ENCODE data around the gene PTPN9.

DNA sequence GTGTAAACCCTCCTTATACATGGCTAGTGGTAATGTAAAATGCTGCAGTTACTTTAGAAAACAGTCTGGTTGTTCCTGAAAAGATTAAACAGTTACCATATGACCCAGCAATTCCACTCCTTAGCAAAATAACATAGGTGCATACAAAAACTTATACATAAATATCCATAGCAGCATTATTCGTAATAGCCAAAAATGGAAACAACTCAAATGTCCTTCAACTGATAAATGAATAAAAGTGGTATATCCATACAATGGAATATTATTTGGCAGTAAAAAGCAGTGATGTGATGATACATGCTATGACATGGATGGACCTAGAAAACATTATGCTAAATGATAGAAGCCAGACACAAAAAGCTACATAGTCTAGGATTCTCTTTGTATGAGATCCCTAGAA lies 96.0 kb downstream of the PTPN9 start:
- TF ChIP-seq GATA3 (IDR thresholded peaks at IDR 0.05; ENCODE audit: low read depth, low read length) (no peak), GATA2 (IDR thresholded peaks at IDR 0.05; ENCODE audit: low read depth, low read length) (no peak)

Data from SH-SY5Y (cell line).